Fibroblast of villous mesenchyme (primary cell): ENCODE measurements around the gene DEFB113. TPM values are rescaled to one million over a fixed set of nuclear protein-coding genes. Genes with fewer than 3 reads are reported as not detected.

Experiments
- DNase-seq: peaks from one replicate; pipeline ENCODE4 v3.0.0-alpha.2; 2010; ENCODE audit warnings: low read depth
- H3K4me3 ChIP-seq: 2 replicates; pipeline ENCODE4 v1.5.1; 2011; ENCODE audit warnings: low read depth, mild to moderate bottlenecking, low read length
- total RNA-seq: library from RNA; depleted of rRNA; stranded (reverse); fragments of >200 nt; gene quantifications from 2 replicates; pipeline ENCODE4 v1.2.3, GENCODE V29; 2012
- TF ChIP-seq, protein P1 (sequence below): IDR thresholded peaks from 2 replicates; pipeline ENCODE4 v1.5.1; 2012; ENCODE audit warnings: low read depth, mild to moderate bottlenecking, low read length; ENCODE audit not compliant: insufficient read depth

Gene DEFB113
- total RNA-seq, 1 donor, result not detected

DNA sequence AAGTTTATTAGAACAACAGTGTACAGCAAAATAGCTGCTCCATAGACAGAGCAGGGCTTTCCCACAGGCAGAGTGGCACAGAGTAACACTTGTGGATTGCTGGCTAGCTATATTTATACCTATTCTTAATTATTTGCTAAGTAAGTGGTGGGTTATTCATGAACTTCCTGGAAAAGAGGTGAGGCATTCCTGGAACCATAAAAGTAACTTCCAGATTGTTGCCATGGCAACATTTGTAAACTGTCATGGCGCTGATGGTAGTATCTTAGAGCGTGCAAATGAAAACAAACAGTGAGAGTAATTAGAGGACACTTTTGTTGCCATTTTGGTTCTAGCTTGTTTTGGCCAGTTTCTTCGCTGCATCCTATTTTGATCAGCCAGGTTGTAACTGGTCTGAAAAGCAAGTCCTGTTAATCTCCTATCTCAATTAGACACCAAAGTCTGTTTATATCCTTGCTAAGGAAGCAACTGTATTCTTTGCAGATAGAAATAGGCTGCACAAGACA is 29.4 kb downstream of the DEFB113 start:
- no peak for DNase-seq
- TF ChIP-seq, protein P1, sequence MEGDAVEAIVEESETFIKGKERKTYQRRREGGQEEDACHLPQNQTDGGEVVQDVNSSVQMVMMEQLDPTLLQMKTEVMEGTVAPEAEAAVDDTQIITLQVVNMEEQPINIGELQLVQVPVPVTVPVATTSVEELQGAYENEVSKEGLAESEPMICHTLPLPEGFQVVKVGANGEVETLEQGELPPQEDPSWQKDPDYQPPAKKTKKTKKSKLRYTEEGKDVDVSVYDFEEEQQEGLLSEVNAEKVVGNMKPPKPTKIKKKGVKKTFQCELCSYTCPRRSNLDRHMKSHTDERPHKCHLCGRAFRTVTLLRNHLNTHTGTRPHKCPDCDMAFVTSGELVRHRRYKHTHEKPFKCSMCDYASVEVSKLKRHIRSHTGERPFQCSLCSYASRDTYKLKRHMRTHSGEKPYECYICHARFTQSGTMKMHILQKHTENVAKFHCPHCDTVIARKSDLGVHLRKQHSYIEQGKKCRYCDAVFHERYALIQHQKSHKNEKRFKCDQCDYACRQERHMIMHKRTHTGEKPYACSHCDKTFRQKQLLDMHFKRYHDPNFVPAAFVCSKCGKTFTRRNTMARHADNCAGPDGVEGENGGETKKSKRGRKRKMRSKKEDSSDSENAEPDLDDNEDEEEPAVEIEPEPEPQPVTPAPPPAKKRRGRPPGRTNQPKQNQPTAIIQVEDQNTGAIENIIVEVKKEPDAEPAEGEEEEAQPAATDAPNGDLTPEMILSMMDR, result no peak
- no peak overlapping the region for H3K4me3 ChIP-seq

DNA sequence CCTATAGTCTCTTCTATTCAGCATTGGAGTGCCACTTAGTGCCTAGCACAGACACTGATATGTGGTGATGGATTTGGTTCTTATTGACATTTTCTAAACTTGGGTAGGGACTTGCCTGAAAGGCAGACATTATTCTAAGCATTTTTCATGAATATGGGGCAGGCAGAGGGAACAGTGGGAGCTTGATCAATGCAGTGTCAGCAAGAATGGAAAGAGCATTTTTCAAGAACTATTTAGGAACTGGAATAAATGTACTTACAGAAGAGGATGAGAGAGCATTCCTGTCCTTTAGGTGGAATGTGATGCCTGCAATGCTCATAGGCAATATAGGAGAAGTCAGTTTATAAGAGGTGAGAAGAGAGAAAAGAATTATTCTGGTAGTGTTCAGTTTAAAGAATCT is 31.6 kb downstream of the DEFB113 start:
- TF ChIP-seq, protein P1, result no peak
- DNase-seq, result no peak
- no peak overlapping the region for H3K4me3 ChIP-seq

DNA sequence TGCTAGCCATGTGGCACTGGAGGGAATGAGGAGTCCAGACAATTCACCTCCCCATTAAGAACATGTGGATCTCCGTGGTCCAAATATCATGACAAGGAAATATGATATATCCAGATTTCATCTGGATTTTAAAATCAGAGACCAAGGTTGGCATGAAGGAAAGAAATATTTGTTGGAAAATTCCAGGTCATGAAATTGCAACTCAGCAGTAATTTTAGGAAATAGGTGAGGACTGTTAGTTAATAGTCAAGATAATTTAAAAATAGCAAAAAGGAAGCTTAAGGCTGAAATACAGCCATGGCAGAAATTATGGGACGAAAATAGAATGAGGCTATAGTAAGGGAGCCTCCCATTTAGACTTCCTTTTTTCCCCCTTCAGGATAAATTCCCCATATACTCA is 32.4 kb downstream of the DEFB113 start:
- TF ChIP-seq, protein P1, result no peak
- no peak overlapping the region for H3K4me3 ChIP-seq

DNA sequence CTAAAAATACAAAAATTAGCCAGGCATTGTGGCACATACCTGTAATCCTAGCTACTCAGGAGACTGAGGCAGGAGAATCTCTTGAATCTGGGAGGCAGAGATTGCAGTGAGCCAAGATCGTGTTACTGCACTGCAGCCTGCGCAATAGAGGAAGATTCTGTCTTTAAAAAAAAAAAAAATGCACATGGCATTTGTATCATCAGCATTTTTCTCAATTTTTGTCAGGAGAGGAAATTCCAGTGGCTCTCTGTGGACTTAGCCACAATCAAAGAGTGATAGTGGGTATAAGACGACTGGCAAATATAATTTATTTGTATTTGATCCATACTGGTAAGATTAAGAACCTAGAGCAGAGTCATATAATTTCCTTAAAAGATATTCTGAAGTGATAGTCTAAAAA is 34.0 kb downstream of the DEFB113 start:
- TF ChIP-seq, protein P1, result no peak
- no peak for DNase-seq

More for the DNA sequence above, 32.4 kb downstream of the DEFB113 start:
- no peak for DNase-seq

DNA sequence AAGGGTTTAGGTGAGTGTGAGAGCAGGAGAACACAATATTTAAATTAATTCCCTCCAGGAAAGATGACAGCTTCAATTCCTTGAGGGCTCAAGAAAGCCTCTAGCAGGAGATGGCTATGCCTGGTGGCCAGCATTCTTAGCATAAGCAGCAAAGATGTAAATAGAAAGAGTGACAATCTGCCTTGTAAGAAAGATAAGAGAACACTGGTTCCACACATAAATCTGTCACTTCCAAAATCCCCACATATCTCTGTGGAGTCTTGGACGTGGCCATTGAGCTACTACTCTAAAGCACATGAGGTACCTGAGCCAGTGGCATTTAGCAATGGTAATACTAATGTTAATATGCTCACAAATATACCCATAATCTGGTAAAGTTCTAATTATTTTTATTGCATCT is 34.7 kb downstream of the DEFB113 start:
- DNase-seq, result no peak
- TF ChIP-seq, protein P1, result no peak
- H3K4me3 ChIP-seq, result no peak overlapping the region

More for the DNA sequence above, 34.0 kb downstream of the DEFB113 start:
- no peak overlapping the region for H3K4me3 ChIP-seq

DNA sequence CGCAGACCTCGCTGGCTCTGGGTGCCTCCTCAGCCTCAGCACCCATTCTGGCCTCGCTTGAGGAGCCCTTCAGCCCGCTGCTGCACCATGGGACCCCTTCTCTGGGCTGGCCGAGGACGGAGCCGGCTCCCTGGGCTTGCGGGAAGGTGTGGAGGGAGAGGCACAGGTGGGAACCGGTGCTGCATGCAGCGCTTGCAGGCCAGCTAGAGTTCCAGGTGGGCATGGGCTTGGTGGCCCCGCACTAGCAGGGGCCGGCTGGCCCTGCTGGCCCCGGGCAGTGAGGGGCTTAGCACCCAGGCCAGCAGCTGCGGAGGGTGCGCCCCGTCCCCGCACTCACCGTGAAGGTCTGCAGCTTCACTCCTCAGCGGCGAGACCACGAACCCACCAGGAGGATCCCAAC is 35.9 kb downstream of the DEFB113 start:
- no peak for DNase-seq
- TF ChIP-seq, protein P1, result no peak
- no peak overlapping the region for H3K4me3 ChIP-seq

DNA sequence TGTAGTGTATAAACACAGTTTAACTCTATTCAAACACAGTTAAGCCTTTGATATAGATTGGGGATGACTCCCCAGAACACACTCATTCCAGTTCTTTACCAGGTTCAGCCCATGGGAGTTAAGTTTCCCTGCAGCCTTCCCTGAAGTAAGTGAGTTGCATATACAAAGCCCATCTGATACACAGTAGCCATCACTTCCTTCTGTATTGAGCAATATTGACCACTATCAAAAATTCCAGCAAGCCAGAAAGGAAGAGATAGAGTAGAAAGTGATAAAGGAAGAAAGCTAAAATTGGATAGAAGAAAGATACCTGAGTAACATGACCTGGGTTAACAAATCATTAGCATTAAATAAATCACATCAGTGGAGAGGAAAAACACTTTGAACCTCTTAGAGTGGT is 40.1 kb downstream of the DEFB113 start:
- TF ChIP-seq, protein P1, result no peak
- DNase-seq, result no peak
- no peak overlapping the region for H3K4me3 ChIP-seq
